Endothelial cell of umbilical vein (primary cell): ENCODE measurements around the gene RHOV.

Experiments used
- EZH2 ChIP-seq: IDR thresholded peaks from 2 replicates; pipeline ENCODE4 v1.6.1; 2012; ENCODE audit warnings: borderline replicate concordance, low read depth, mild to moderate bottlenecking, moderate library complexity, low read length, inconsistent platforms; ENCODE audit not compliant: severe bottlenecking
- FOS ChIP-seq: IDR thresholded peaks from 2 replicates; pipeline ENCODE4 v1.6.1; 2011; ENCODE audit warnings: mild to moderate bottlenecking, low read length, moderate library complexity, borderline replicate concordance; ENCODE audit not compliant: insufficient read depth
- GATA2 ChIP-seq: IDR thresholded peaks from 2 replicates; pipeline ENCODE4 v1.7.0; 2011; ENCODE audit warnings: low read depth, mild to moderate bottlenecking, moderate library complexity, mixed read lengths, low read length; ENCODE audit not compliant: insufficient read length, insufficient read depth
- JUN ChIP-seq: IDR thresholded peaks from 2 replicates; pipeline ENCODE4 v1.6.1; 2011; ENCODE audit warnings: borderline replicate concordance, low read depth; ENCODE audit not compliant: insufficient read length, insufficient read depth
- MYC ChIP-seq: IDR thresholded peaks from one replicate; pipeline ENCODE4 v1.6.1; 2011; ENCODE audit warnings: mild to moderate bottlenecking, low read depth, low read length
- POLR2A ChIP-seq: IDR thresholded peaks from 2 replicates; pipeline ENCODE4 v1.6.1; 2012; ENCODE audit warnings: low read depth, mild to moderate bottlenecking, control low read depth, low read length
- POLR2AphosphoS5 ChIP-seq: IDR thresholded peaks from 2 replicates; pipeline ENCODE4 v1.6.1; 2012; ENCODE audit warnings: low read depth, mild to moderate bottlenecking, control low read depth, low read length, moderate library complexity; ENCODE audit not compliant: insufficient read depth
- TF ChIP-seq, protein P1 (sequence below), 2 donors: IDR thresholded peaks; 1 replicate in 1 of 2; 2 replicates in 1 of 2; pipeline ENCODE4 v1.5.1; 2011; ENCODE audit warnings: low read length in 2 of 2, mild to moderate bottlenecking in 2 of 2, moderate library complexity in 2 of 2, control low read depth in 1 of 2, inconsistent platforms in 1 of 2, low read depth in 1 of 2; ENCODE audit not compliant: insufficient read depth in 1 of 2; ENCODE audit errors: extremely low read depth in 1 of 2
- TF ChIP-seq, protein P2 (sequence below): IDR thresholded peaks from 2 replicates; pipeline ENCODE4 v1.6.1; 2011; ENCODE audit not compliant: insufficient read depth, insufficient read length

DNA sequence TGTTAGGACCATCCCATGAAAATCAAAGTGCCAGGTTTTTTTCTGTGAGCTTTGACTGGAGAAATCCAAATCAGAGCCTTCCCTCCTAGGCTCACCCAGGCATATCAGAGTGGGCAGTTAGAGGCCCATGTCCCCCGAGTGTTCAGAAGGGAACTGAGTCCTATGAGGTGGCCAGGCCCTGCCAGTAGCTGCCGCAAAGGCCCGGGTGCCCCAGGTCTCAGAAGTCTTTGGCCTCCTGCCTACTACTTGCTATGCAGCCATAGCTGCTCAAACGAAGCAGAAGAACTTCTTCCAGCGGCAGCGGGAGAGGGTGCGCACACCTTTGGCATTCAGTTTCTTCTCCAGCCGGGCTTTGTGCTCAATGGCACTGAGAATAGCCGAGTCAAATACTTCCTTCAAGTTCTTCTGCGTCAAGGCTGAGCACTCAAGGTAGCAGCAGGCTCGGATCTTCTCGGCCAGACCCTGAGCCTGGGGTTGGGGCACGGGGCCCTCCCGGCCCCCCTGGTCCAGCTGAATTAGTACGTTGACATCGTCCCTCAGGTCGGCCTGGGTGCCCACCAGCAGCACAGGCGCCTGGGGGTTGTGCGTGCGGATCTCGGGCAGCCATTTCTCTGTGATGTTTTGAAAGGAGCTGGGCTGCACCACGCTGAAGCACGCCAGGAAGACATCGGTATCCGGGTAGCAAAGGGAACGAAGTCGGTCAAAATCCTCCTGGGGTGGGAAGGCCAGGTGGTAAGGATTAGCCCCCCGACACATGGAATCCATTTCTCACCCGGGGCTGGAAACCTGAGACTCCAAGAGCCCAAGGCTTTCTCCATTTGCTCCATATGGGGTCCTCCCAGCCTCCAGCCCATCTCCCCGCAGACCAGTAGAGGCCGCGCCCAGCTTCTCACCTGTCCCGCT is 992 bp downstream of the RHOV start:
- TF ChIP-seq GATA2, result no peak
- TF ChIP-seq, protein P1, sequence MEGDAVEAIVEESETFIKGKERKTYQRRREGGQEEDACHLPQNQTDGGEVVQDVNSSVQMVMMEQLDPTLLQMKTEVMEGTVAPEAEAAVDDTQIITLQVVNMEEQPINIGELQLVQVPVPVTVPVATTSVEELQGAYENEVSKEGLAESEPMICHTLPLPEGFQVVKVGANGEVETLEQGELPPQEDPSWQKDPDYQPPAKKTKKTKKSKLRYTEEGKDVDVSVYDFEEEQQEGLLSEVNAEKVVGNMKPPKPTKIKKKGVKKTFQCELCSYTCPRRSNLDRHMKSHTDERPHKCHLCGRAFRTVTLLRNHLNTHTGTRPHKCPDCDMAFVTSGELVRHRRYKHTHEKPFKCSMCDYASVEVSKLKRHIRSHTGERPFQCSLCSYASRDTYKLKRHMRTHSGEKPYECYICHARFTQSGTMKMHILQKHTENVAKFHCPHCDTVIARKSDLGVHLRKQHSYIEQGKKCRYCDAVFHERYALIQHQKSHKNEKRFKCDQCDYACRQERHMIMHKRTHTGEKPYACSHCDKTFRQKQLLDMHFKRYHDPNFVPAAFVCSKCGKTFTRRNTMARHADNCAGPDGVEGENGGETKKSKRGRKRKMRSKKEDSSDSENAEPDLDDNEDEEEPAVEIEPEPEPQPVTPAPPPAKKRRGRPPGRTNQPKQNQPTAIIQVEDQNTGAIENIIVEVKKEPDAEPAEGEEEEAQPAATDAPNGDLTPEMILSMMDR (IDR thresholded peaks at IDR 0.05; ENCODE audit: extremely low read depth in 1 of 2, insufficient read depth in 1 of 2, low read depth in 1 of 2, low read length in 2 of 2), result no peak
- TF ChIP-seq POLR2AphosphoS5, result no peak
- no peak for TF ChIP-seq POLR2A
- TF ChIP-seq JUN, result no peak
- no peak for TF ChIP-seq EZH2
- TF ChIP-seq MYC, result no peak
- TF ChIP-seq, protein P2, sequence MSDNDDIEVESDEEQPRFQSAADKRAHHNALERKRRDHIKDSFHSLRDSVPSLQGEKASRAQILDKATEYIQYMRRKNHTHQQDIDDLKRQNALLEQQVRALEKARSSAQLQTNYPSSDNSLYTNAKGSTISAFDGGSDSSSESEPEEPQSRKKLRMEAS, result no peak
- TF ChIP-seq FOS, result no peak
